ENCODE data around the gene SRSF2. TPM values are rescaled to one million over a fixed set of nuclear protein-coding genes. Genes with fewer than 3 reads are reported as not detected.

SRSF2 gene
- total and polyA plus RNA-seq, 9 of the 15 experiments (the other 6 are each of a cell fraction or from before 2014, with no cell fraction given) = 161 to 583 (median 393) TPM

DNA sequence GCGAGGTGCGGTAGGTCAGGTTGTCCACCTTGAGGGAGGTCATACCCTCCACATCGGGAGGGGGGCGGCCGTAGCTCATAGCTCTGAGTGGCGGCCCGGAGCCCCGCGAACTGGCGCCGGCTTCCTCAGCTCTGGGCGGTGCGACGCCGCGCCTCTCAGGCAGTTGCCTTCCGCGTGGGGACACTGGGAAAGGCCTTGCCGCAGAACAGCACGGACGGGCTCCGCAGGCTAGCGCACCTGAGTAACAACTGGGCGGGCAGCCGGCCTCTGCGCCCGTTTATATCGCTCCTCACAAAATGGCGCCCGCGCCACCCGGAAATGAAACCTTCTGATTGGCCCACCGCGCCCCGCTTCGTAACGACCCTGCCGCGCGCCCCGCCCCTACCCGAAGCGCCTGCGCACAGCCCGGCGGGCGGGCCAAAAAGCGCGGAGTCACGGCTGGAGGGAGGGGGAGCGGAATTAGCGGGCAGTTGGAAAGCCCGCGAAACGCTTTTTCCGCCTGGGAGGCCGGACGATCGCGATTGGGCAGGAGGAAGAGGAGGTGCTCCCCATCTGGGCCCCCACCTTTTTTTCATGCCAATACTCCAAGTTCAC lies at the start of gene SRSF2 (continued):
- TF ChIP-seq CBFB (CRISPR knock-in tag; IDR thresholded peaks at IDR 0.05) = no peak; the same call in 1 of the 2 replicates
- no peak for TF ChIP-seq TBP (optimal IDR thresholded peaks at IDR 0.05; ENCODE audit: low read depth, low read length)
- TF ChIP-seq, protein P1, sequence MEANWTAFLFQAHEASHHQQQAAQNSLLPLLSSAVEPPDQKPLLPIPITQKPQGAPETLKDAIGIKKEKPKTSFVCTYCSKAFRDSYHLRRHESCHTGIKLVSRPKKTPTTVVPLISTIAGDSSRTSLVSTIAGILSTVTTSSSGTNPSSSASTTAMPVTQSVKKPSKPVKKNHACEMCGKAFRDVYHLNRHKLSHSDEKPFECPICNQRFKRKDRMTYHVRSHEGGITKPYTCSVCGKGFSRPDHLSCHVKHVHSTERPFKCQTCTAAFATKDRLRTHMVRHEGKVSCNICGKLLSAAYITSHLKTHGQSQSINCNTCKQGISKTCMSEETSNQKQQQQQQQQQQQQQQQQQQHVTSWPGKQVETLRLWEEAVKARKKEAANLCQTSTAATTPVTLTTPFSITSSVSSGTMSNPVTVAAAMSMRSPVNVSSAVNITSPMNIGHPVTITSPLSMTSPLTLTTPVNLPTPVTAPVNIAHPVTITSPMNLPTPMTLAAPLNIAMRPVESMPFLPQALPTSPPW (CRISPR knock-in tag; IDR thresholded peaks at IDR 0.05) = peak; percentile 99
- peak in 1 of 2 experiments; percentile 66; a peak in 2 of 4 replicates for TF ChIP-seq TRIM24 (IDR thresholded peaks at IDR 0.05)
- TF ChIP-seq, protein P2, sequence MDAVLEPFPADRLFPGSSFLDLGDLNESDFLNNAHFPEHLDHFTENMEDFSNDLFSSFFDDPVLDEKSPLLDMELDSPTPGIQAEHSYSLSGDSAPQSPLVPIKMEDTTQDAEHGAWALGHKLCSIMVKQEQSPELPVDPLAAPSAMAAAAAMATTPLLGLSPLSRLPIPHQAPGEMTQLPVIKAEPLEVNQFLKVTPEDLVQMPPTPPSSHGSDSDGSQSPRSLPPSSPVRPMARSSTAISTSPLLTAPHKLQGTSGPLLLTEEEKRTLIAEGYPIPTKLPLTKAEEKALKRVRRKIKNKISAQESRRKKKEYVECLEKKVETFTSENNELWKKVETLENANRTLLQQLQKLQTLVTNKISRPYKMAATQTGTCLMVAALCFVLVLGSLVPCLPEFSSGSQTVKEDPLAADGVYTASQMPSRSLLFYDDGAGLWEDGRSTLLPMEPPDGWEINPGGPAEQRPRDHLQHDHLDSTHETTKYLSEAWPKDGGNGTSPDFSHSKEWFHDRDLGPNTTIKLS (IDR thresholded peaks at IDR 0.05; ENCODE audit: borderline replicate concordance, low read depth) = peak; percentile 9; the same call in 1 of the 2 replicates
- TF ChIP-seq, protein P3, sequence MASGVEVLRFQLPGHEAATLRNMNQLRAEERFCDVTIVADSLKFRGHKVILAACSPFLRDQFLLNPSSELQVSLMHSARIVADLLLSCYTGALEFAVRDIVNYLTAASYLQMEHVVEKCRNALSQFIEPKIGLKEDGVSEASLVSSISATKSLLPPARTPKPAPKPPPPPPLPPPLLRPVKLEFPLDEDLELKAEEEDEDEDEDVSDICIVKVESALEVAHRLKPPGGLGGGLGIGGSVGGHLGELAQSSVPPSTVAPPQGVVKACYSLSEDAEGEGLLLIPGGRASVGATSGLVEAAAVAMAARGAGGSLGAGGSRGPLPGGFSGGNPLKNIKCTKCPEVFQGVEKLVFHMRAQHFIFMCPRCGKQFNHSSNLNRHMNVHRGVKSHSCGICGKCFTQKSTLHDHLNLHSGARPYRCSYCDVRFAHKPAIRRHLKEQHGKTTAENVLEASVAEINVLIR (CRISPR knock-in tag; IDR thresholded peaks at IDR 0.05) = no peak
- TF ChIP-seq FUS (optimal IDR thresholded peaks at IDR 0.05; ENCODE audit: low read depth, low read length) = peak; percentile 88
- TF ChIP-seq MCM2 (IDR thresholded peaks at IDR 0.05; ENCODE audit: low read depth) = no peak
- no peak; the same call in 1 of the 2 replicates for TF ChIP-seq CC2D1A (IDR thresholded peaks at IDR 0.05)
- no peak; a peak in 1 of 4 replicates for TF ChIP-seq RCOR1 (IDR thresholded peaks at IDR 0.05; ENCODE audit: borderline replicate concordance in 1 of 2, low read depth in 2 of 2, low read length in 2 of 2)
- no peak; the same call in 1 of the 2 replicates for TF ChIP-seq OTX1 (CRISPR knock-in tag; IDR thresholded peaks at IDR 0.05)
- no peak for TF ChIP-seq MTF1 (CRISPR knock-in tag; IDR thresholded peaks at IDR 0.05; ENCODE audit: borderline replicate concordance)
- TF ChIP-seq, protein P4, sequence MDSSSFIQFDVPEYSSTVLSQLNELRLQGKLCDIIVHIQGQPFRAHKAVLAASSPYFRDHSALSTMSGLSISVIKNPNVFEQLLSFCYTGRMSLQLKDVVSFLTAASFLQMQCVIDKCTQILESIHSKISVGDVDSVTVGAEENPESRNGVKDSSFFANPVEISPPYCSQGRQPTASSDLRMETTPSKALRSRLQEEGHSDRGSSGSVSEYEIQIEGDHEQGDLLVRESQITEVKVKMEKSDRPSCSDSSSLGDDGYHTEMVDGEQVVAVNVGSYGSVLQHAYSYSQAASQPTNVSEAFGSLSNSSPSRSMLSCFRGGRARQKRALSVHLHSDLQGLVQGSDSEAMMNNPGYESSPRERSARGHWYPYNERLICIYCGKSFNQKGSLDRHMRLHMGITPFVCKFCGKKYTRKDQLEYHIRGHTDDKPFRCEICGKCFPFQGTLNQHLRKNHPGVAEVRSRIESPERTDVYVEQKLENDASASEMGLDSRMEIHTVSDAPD (CRISPR knock-in tag; IDR thresholded peaks at IDR 0.05) = no peak
- TF ChIP-seq XRCC3 (IDR thresholded peaks at IDR 0.05) = no peak
- no peak for TF ChIP-seq ZNF134 (CRISPR knock-in tag; conservative IDR thresholded peaks at IDR 0.05)
- TF ChIP-seq ILK (tag; IDR thresholded peaks at IDR 0.05; ENCODE audit: borderline replicate concordance, low read depth) = no peak
- TF ChIP-seq CHCHD3 (CRISPR knock-in tag; IDR thresholded peaks at IDR 0.05) = peak; percentile 95; the same call in 1 of the 2 replicates

All from K562 (cell line).